Tibial artery (tissue), 4 donors: ENCODE data around the gene PLAU.
A peak's percentile ranks its signal among the peaks of the same experiment; 100 is the strongest.
"Not testable (repeated sequence)": the region's sequence is repeated elsewhere in the genome, so short reads cannot be mapped to it uniquely, and the experiment has no call there.

ENCODE experiments used
- DNase-seq, 2 donors: peaks; one replicate each; pipeline ENCODE4 v3.0.0-alpha.2; 2019
- H3K27ac ChIP-seq, 2 donors: fragments of 200-600 bp; sonication (generic) in 1 of 2; 1 replicate in 1 of 2; 2 replicates in 1 of 2; pipeline ENCODE4 v1.5.1; 2018 to 2019; ENCODE audit warnings: mild to moderate bottlenecking in 1 of 2
- H3K27me3 ChIP-seq, 2 donors: fragments of 200-600 bp; sonication (generic) in 1 of 2; one replicate each; pipeline versions ENCODE4 v1.5.1 to v1.6.0; 2016 to 2019
- H3K36me3 ChIP-seq, 3 donors: fragments of 200-600 bp; sonication (generic) in 2 of 3; one replicate each; pipeline ENCODE4 v1.5.1; 2016 to 2019; ENCODE audit warnings: mild to moderate bottlenecking in 2 of 3
- H3K4me1 ChIP-seq, 4 donors: fragments of 200-600 bp; sonication (generic) in 2 of 4; 1 replicate in 3 of 4; 2 replicates in 1 of 4; pipeline ENCODE4 v1.5.1; 2016 to 2019
- H3K4me3 ChIP-seq, 2 donors: fragments of 200-600 bp; sonication (generic) in 1 of 2; 1 replicate in 1 of 2; 2 replicates in 1 of 2; pipeline ENCODE4 v1.5.1; 2018 to 2019; ENCODE audit warnings: mild to moderate bottlenecking in 2 of 2
- H3K9me3 ChIP-seq, 3 donors: fragments of 200-600 bp; sonication (generic) in 1 of 3; one replicate each; pipeline ENCODE4 v1.5.1; 2016 to 2019
- intact Hi-C: fragments of 100-400 bp; cut with DNase I; formaldehyde crosslinking; loops from one replicate; pipeline ENCODE4 v1.15.0; 2023; ENCODE audit warnings: low total_unique reads
- TF ChIP-seq, protein P1 (sequence below), 2 experiments: fragments of 200-600 bp in 1 of 2; fragments of 450-650 bp in 1 of 2; IDR thresholded peaks; one replicate each; pipeline ENCODE4 v1.5.1; 2017 to 2019; ENCODE audit warnings: antibody characterized with exemption in 2 of 2, mild to moderate bottlenecking in 1 of 2, moderate library complexity in 1 of 2

Gene PLAU

GRCh38 chr10:73890261-73890660, 20.7 kb upstream of the PLAU start:
- intact Hi-C loops: no loop called here
- Histone ChIP-seq H3K36me3 (no peaks in the 10 kb centered on the region), H3K27me3 (no peaks in the 10 kb centered on the region), H3K4me1 (peaks cover 9 to 53% (median 37%) of the 10 kb centered on the region in 4 donors), H3K4me3 (no peak overlapping the region), H3K27ac (peak overlapping the region; percentile 19 to 79), H3K9me3 (no peaks in the 10 kb centered on the region)
- no peak for DNase-seq
- TF ChIP-seq, protein P1, sequence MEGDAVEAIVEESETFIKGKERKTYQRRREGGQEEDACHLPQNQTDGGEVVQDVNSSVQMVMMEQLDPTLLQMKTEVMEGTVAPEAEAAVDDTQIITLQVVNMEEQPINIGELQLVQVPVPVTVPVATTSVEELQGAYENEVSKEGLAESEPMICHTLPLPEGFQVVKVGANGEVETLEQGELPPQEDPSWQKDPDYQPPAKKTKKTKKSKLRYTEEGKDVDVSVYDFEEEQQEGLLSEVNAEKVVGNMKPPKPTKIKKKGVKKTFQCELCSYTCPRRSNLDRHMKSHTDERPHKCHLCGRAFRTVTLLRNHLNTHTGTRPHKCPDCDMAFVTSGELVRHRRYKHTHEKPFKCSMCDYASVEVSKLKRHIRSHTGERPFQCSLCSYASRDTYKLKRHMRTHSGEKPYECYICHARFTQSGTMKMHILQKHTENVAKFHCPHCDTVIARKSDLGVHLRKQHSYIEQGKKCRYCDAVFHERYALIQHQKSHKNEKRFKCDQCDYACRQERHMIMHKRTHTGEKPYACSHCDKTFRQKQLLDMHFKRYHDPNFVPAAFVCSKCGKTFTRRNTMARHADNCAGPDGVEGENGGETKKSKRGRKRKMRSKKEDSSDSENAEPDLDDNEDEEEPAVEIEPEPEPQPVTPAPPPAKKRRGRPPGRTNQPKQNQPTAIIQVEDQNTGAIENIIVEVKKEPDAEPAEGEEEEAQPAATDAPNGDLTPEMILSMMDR (IDR thresholded peaks at IDR 0.05): no peak

DNA sequence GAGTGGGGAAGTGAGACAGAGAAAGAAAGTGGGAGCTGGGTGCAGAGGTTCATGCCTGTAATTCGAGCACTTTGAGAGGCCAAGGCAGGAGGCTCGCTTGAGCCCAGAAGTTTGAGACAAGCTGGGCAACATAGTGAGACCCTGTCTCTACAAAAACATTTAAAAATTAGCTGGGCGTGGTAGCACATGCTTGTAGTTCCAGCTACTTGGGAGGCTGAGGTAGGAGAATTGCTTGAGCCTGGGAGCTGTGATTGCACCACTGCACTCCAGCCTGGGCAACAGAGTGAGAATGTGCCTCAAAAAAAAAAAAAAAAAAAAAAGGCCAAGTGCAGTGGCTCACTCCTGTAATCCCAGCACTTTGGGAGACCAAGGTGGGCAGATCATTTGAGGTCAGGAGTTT, 20.1 kb upstream of the PLAU start:
- H3K27me3 ChIP-seq, H3K36me3 ChIP-seq, H3K4me3 ChIP-seq, H3K9me3 ChIP-seq, DNase-seq, intact Hi-C loops: not testable (repeated sequence)
- peaks cover 9 to 52% (median 37%) of the 10 kb centered on the region in 4 donors for H3K4me1 ChIP-seq
- peak overlapping the region; percentile 19 to 79 for H3K27ac ChIP-seq

- Histone ChIP-seq H3K27me3 (no peaks in the 10 kb centered on the region), H3K36me3 (no peaks in the 10 kb centered on the region), H3K4me1 (peaks cover 9 to 45% (median 30%) of the 10 kb centered on the region in 4 donors), H3K27ac (peak overlapping the region in 1 of 2 donors; percentile 79), H3K4me3 (no peak overlapping the region), H3K9me3 (no peaks in the 10 kb centered on the region)
- no peak for DNase-seq
- TF ChIP-seq, protein P1 (IDR thresholded peaks at IDR 0.05): no peak
- intact Hi-C loops: no loop called here
These were observed 19.4 kb upstream of the PLAU start for GRCh38 chr10:73891540-73891939.

GRCh38 chr10:73892310-73893030, 18.5 kb upstream of the PLAU start:
- no peak for DNase-seq
- peaks cover 9 to 36% (median 21%) of the 10 kb centered on the region in 4 donors for H3K4me1 ChIP-seq
- no peaks in the 10 kb centered on the region for H3K9me3 ChIP-seq
- H3K4me3 ChIP-seq: no peak overlapping the region
- no peaks in the 10 kb centered on the region for H3K27me3 ChIP-seq
- TF ChIP-seq, protein P1 (IDR thresholded peaks at IDR 0.05): no peak
- intact Hi-C loops: no loop called here
- H3K27ac ChIP-seq: no peak overlapping the region
- H3K36me3 ChIP-seq: no peaks in the 10 kb centered on the region

DNA sequence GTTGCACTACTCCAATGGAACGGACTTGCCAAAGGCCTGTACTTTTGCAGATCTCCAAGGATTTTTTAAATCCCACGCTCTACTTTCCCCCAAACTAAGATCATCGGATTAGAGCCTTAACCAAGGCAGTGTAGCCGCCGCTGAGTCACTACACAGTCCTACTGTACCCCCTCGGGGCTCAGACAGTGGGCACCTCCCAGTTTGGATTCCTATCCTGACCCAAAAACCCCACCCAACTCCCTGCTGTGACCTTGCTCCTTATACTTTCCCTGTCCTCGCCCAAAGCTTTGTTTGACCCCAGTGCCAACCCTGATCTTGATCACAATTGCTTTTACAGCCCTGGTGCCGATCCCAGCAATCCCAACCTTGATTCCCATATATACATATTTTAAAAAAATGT, 17.5 kb upstream of the PLAU start:
- DNase-seq: no peak
- no peak overlapping the region for H3K27ac ChIP-seq
- no peaks in the 10 kb centered on the region for H3K36me3 ChIP-seq
- H3K9me3 ChIP-seq: no peaks in the 10 kb centered on the region
- peaks cover 3 to 28% (median 11%) of the 10 kb centered on the region in 4 donors for H3K4me1 ChIP-seq
- TF ChIP-seq, protein P1 (IDR thresholded peaks at IDR 0.05): no peak
- no peaks in the 10 kb centered on the region for H3K27me3 ChIP-seq
- intact Hi-C loops: no loop called here
- no peak overlapping the region for H3K4me3 ChIP-seq

GRCh38 chr10:73894245-73894971, 16.5 kb upstream of the PLAU start:
- Histone ChIP-seq H3K27ac (no peak overlapping the region), H3K4me3 (no peak overlapping the region), H3K9me3 (no peaks in the 10 kb centered on the region), H3K27me3 (no peaks in the 10 kb centered on the region), H3K36me3 (no peaks in the 10 kb centered on the region), H3K4me1 (peaks cover 0 to 28% (median 9%) of the 10 kb centered on the region in 4 donors)
- TF ChIP-seq, protein P1 (IDR thresholded peaks at IDR 0.05): no peak
- intact Hi-C loops: no loop called here
- DNase-seq: no peak

GRCh38 chr10:73895381-73895780, 15.6 kb upstream of the PLAU start:
- intact Hi-C loops, H3K36me3 ChIP-seq, H3K4me3 ChIP-seq, DNase-seq, H3K27me3 ChIP-seq, H3K27ac ChIP-seq, H3K9me3 ChIP-seq: not testable (repeated sequence)
- peaks cover 0 to 20% (median 10%) of the 10 kb centered on the region in 4 donors for H3K4me1 ChIP-seq
